GM12878 (cell line): ENCODE measurements around the gene RPL29. TPM values are rescaled to one million over a fixed set of nuclear protein-coding genes. Genes with fewer than 3 reads are reported as not detected.
A peak's percentile ranks its signal among the peaks of the same experiment; 100 is the strongest.

ENCODE experiments used
- BRCA1 ChIP-seq: IDR thresholded peaks from 2 replicates; pipeline ENCODE4 v1.6.1; 2011; ENCODE audit warnings: low read depth, low read length, improper control_type of control experiment
- CHD1 ChIP-seq: IDR thresholded peaks from 2 replicates; pipeline ENCODE4 v1.6.1; 2012; ENCODE audit warnings: low read depth, low read length, improper control_type of control experiment
- HCFC1 ChIP-seq: fragments of 150-350 bp; IDR thresholded peaks from 2 replicates; pipeline ENCODE4 v1.6.1; 2014; ENCODE audit warnings: low read length
- HDAC2 ChIP-seq: fragments of 200-600 bp; sonication (generic); IDR thresholded peaks from 2 replicates; pipeline ENCODE4 v1.6.1; 2017
- JUNB ChIP-seq: IDR thresholded peaks from 2 replicates; pipeline ENCODE4 v1.6.1; 2016; ENCODE audit warnings: antibody characterized with exemption, mild to moderate bottlenecking
- MTA2 ChIP-seq: fragments of 450-650 bp; IDR thresholded peaks from 2 replicates; pipeline ENCODE4 v1.6.1; 2016; ENCODE audit warnings: low read depth, mild to moderate bottlenecking, moderate library complexity
- NFYB ChIP-seq: IDR thresholded peaks from 2 replicates; pipeline ENCODE4 v1.6.1; 2011; ENCODE audit warnings: low read depth, mild to moderate bottlenecking, low read length, improper control_type of control experiment, moderate library complexity; ENCODE audit not compliant: insufficient read depth
- NR2C1 ChIP-seq: fragments of 450-650 bp; IDR thresholded peaks from 2 replicates; pipeline ENCODE4 v1.6.1; 2017; ENCODE audit warnings: antibody characterized with exemption, mild to moderate bottlenecking, moderate library complexity
- NR2C2 ChIP-seq: IDR thresholded peaks from 2 replicates; pipeline ENCODE4 v1.6.1; 2011; ENCODE audit warnings: borderline replicate concordance, low read depth; ENCODE audit not compliant: control insufficient read depth, insufficient read length
- TBL1XR1 ChIP-seq: IDR thresholded peaks from 2 replicates; pipeline ENCODE4 v1.6.1; 2012; ENCODE audit warnings: low read depth, low read length, improper control_type of control experiment
- ZNF207 ChIP-seq: fragments of 450-650 bp; IDR thresholded peaks from 2 replicates; pipeline ENCODE4 v1.6.1; 2014; ENCODE audit warnings: antibody characterized with exemption, mild to moderate bottlenecking, borderline replicate concordance
- polyA plus RNA-seq, 11 experiments: library from polyadenylated mRNA; depleted of rRNA in 4 of 11; unstranded in 6 of 11; stranded (reverse) in 5 of 11; fragments of >200 nt; fragmentation: Nextera tagmentation in 4 of 11; fragmentation: Illumina TruSeq in 1 of 11; extraction: Ambion mirVana in 4 of 11; extraction: Trizol in 1 of 11; gene quantifications; 1 replicate in 1 of 11; 2 replicates in 10 of 11; pipeline versions ENCODE4 v1.2.1 to v1.2.3, GENCODE V29; 2011 to 2016; ENCODE audit warnings: inconsistent platforms in 2 of 11, missing spikeins in 2 of 11, low read depth in 1 of 11
- total RNA-seq, 4 experiments: library from RNA; depleted of rRNA in 3 of 4; stranded (reverse); fragments of >200 nt in 3 of 4; fragmentation: Illumina TruSeq in 1 of 4; extraction: Trizol in 1 of 4; gene quantifications; 2 replicates each; pipeline versions ENCODE4 v1.2.1 to v1.2.3, GENCODE V29; 2013 to 2021
- TF ChIP-seq, protein P1 (sequence below): IDR thresholded peaks from 2 replicates; pipeline ENCODE4 v1.6.1; 2012; ENCODE audit warnings: improper control_type of control experiment, low read depth, low read length; ENCODE audit not compliant: insufficient replicate concordance
- TF ChIP-seq, protein P2 (sequence below), 3 experiments: IDR thresholded peaks in 2 of 3; conservative IDR thresholded peaks in 1 of 3; 2 replicates each; pipeline ENCODE4 v1.5.1; 2011; ENCODE audit warnings: low read depth in 3 of 3, low read length in 3 of 3, mild to moderate bottlenecking in 3 of 3, control low read depth in 2 of 3, moderate library complexity in 2 of 3, inconsistent platforms in 1 of 3, mixed read lengths in 1 of 3; ENCODE audit not compliant: control insufficient read depth in 2 of 3, insufficient read depth in 1 of 3; ENCODE audit errors: extremely low read depth in 1 of 3
- TF ChIP-seq, protein P3 (sequence below): fragments of 450-650 bp; IDR thresholded peaks from 2 replicates; pipeline ENCODE4 v1.6.1; 2017; ENCODE audit warnings: low read depth, mild to moderate bottlenecking, moderate library complexity
- TF ChIP-seq, protein P4 (sequence below): fragments of 450-650 bp; IDR thresholded peaks from 2 replicates; pipeline ENCODE4 v1.6.1; 2017; ENCODE audit warnings: mild to moderate bottlenecking

RPL29 gene
- total and polyA plus RNA-seq, 10 of the 15 experiments (the other 5 are each of a cell fraction or from before 2014, with no cell fraction given): 1,053 to 2,477 (median 1,657) TPM

DNA sequence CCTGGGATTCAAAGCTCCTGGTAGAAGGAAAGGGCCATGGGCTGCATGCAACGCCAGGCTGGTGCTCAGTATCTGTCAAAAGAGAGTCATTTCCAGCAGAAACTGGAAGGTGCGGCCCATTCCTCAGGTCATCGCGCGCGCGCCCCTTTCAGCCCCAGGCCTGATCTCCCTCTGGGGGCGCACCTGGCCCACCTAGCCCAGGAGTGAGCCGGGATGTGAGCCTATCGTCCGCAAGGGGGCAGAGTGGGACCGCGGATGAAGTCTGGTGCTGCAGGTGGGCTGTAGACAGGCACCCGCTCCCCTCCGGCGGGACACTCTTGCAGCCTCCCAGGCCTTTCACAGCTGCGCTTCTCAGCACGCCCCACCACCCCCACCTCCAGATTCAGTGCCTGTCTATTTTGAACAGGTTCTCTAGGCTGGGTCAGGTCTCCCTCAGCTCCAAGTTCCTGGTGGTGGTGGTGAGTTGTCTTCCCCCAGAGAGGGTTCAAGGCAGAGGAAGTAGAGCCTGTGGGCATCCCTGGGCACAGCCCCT is 5.8 kb upstream of the RPL29 start (continued):
- TF ChIP-seq, protein P1, sequence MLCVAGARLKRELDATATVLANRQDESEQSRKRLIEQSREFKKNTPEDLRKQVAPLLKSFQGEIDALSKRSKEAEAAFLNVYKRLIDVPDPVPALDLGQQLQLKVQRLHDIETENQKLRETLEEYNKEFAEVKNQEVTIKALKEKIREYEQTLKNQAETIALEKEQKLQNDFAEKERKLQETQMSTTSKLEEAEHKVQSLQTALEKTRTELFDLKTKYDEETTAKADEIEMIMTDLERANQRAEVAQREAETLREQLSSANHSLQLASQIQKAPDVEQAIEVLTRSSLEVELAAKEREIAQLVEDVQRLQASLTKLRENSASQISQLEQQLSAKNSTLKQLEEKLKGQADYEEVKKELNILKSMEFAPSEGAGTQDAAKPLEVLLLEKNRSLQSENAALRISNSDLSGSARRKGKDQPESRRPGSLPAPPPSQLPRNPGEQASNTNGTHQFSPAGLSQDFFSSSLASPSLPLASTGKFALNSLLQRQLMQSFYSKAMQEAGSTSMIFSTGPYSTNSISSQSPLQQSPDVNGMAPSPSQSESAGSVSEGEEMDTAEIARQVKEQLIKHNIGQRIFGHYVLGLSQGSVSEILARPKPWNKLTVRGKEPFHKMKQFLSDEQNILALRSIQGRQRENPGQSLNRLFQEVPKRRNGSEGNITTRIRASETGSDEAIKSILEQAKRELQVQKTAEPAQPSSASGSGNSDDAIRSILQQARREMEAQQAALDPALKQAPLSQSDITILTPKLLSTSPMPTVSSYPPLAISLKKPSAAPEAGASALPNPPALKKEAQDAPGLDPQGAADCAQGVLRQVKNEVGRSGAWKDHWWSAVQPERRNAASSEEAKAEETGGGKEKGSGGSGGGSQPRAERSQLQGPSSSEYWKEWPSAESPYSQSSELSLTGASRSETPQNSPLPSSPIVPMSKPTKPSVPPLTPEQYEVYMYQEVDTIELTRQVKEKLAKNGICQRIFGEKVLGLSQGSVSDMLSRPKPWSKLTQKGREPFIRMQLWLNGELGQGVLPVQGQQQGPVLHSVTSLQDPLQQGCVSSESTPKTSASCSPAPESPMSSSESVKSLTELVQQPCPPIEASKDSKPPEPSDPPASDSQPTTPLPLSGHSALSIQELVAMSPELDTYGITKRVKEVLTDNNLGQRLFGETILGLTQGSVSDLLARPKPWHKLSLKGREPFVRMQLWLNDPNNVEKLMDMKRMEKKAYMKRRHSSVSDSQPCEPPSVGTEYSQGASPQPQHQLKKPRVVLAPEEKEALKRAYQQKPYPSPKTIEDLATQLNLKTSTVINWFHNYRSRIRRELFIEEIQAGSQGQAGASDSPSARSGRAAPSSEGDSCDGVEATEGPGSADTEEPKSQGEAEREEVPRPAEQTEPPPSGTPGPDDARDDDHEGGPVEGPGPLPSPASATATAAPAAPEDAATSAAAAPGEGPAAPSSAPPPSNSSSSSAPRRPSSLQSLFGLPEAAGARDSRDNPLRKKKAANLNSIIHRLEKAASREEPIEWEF: no peak
- TF ChIP-seq NFYB (no peak), NR2C1 (no peak), ZNF207 (peak; percentile 51; the same call in 1 of the 2 replicates), HCFC1 (no peak), MTA2 (no peak), CHD1 (no peak), JUNB (no peak), BRCA1 (no peak), TBL1XR1 (no peak), NR2C2 (no peak), HDAC2 (no peak)
- TF ChIP-seq, protein P2, sequence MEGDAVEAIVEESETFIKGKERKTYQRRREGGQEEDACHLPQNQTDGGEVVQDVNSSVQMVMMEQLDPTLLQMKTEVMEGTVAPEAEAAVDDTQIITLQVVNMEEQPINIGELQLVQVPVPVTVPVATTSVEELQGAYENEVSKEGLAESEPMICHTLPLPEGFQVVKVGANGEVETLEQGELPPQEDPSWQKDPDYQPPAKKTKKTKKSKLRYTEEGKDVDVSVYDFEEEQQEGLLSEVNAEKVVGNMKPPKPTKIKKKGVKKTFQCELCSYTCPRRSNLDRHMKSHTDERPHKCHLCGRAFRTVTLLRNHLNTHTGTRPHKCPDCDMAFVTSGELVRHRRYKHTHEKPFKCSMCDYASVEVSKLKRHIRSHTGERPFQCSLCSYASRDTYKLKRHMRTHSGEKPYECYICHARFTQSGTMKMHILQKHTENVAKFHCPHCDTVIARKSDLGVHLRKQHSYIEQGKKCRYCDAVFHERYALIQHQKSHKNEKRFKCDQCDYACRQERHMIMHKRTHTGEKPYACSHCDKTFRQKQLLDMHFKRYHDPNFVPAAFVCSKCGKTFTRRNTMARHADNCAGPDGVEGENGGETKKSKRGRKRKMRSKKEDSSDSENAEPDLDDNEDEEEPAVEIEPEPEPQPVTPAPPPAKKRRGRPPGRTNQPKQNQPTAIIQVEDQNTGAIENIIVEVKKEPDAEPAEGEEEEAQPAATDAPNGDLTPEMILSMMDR (IDR thresholded peaks at IDR 0.05 in 2 of 3, conservative IDR thresholded peaks at IDR 0.05 in 1 of 3; ENCODE audit: control insufficient read depth in 2 of 3, extremely low read depth in 1 of 3, insufficient read depth in 1 of 3, low read depth in 3 of 3, low read length in 3 of 3): peak; percentile 98 to 99 (median 98)
- TF ChIP-seq, protein P3, sequence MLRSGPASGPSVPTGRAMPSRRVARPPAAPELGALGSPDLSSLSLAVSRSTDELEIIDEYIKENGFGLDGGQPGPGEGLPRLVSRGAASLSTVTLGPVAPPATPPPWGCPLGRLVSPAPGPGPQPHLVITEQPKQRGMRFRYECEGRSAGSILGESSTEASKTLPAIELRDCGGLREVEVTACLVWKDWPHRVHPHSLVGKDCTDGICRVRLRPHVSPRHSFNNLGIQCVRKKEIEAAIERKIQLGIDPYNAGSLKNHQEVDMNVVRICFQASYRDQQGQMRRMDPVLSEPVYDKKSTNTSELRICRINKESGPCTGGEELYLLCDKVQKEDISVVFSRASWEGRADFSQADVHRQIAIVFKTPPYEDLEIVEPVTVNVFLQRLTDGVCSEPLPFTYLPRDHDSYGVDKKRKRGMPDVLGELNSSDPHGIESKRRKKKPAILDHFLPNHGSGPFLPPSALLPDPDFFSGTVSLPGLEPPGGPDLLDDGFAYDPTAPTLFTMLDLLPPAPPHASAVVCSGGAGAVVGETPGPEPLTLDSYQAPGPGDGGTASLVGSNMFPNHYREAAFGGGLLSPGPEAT: no peak; the same call in 1 of the 2 replicates
- TF ChIP-seq, protein P4, sequence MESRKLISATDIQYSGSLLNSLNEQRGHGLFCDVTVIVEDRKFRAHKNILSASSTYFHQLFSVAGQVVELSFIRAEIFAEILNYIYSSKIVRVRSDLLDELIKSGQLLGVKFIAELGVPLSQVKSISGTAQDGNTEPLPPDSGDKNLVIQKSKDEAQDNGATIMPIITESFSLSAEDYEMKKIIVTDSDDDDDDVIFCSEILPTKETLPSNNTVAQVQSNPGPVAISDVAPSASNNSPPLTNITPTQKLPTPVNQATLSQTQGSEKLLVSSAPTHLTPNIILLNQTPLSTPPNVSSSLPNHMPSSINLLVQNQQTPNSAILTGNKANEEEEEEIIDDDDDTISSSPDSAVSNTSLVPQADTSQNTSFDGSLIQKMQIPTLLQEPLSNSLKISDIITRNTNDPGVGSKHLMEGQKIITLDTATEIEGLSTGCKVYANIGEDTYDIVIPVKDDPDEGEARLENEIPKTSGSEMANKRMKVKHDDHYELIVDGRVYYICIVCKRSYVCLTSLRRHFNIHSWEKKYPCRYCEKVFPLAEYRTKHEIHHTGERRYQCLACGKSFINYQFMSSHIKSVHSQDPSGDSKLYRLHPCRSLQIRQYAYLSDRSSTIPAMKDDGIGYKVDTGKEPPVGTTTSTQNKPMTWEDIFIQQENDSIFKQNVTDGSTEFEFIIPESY: no peak
